ENCODE results near the gene ST6GALNAC3.
"Not testable (repeated sequence)": the region's sequence is repeated elsewhere in the genome, so short reads cannot be mapped to it uniquely, and the experiment has no call there.

Gene ST6GALNAC3

DNA sequence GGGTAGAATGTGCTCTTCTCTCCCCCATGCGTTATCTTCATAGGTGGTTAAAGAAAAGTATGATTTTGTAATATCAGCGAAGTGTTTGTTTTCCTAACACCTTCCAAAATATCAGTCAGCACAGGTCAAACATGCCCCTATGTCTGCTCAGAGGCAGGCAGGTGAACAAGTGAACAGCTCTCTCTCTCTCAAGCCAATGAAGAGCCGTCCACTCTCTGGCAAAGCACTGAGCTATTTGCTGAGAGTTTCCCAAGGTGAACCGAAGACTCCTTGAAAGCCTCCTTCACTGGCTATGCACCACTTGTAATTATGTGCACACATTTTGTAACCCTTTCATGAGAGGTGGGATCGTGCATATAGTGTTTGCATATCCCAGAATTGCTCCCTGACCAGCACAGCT is 47.7 kb downstream of the ST6GALNAC3 start:
- no peaks in the 10 kb centered on the region for H3K9me3 ChIP-seq (ENCODE audit: control insufficient read depth in 2 of 2, low read length in 2 of 2)
- H3K9ac ChIP-seq (ENCODE audit: low read depth in 1 of 2, low read length in 2 of 2), result no peak overlapping the region
- H3K27me3 ChIP-seq (ENCODE audit: control insufficient read depth in 2 of 2, insufficient read depth in 2 of 2, low read length in 2 of 2), result no peaks in the 10 kb centered on the region
- H3K4me1 ChIP-seq (ENCODE audit: control insufficient read depth in 2 of 2, insufficient read depth in 2 of 2, low read length in 2 of 2), result no peaks in the 10 kb centered on the region
- H3K4me3 ChIP-seq (ENCODE audit: low read length in 2 of 2), result no peak overlapping the region
- H3K36me3 ChIP-seq (ENCODE audit: control insufficient read depth in 2 of 2, insufficient read depth in 2 of 2, low read length in 2 of 2), result no peaks in the 10 kb centered on the region
- no peak overlapping the region for H3K27ac ChIP-seq (ENCODE audit: low read depth in 2 of 2, low read length in 2 of 2)

- not testable (repeated sequence) for H3K27ac ChIP-seq (ENCODE audit: low read depth in 2 of 2, low read length in 2 of 2); H3K27me3 ChIP-seq (ENCODE audit: control insufficient read depth in 2 of 2, insufficient read depth in 2 of 2, low read length in 2 of 2); H3K9ac ChIP-seq (ENCODE audit: low read depth in 1 of 2, low read length in 2 of 2); H3K4me1 ChIP-seq (ENCODE audit: control insufficient read depth in 2 of 2, insufficient read depth in 2 of 2, low read length in 2 of 2); H3K36me3 ChIP-seq (ENCODE audit: control insufficient read depth in 2 of 2, insufficient read depth in 2 of 2, low read length in 2 of 2); H3K4me3 ChIP-seq (ENCODE audit: low read length in 2 of 2); H3K9me3 ChIP-seq (ENCODE audit: control insufficient read depth in 2 of 2, low read length in 2 of 2)
These were observed 49.0 kb downstream of the ST6GALNAC3 start for GRCh38 chr1:76123411-76124064.

DNA sequence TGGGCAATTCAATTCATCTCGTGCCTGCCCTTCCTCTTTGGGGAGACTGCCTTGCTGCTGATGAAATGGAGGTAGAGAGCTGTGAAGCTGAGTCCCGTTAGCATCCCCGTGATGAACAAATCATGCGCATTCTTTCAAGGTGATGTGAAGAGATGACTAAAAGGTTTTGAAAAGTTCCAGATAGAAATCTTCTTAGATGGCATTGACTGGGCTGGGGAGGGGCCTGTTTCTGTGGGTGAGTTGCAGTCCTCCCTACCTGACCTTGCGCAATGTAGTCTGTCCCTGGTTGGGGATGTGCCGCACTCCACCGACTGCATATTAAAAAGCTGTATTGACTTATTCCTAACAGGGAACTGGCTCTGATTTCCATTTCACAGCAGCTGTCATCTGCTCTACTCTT is 49.6 kb downstream of the ST6GALNAC3 start:
- no peak overlapping the region for H3K27ac ChIP-seq (ENCODE audit: low read depth in 2 of 2, low read length in 2 of 2)
- H3K27me3 ChIP-seq (ENCODE audit: control insufficient read depth in 2 of 2, insufficient read depth in 2 of 2, low read length in 2 of 2), result no peaks in the 10 kb centered on the region
- no peaks in the 10 kb centered on the region for H3K4me1 ChIP-seq (ENCODE audit: control insufficient read depth in 2 of 2, insufficient read depth in 2 of 2, low read length in 2 of 2)
- no peak overlapping the region for H3K9ac ChIP-seq (ENCODE audit: low read depth in 1 of 2, low read length in 2 of 2)
- H3K4me3 ChIP-seq (ENCODE audit: low read length in 2 of 2), result no peak overlapping the region
- H3K36me3 ChIP-seq (ENCODE audit: control insufficient read depth in 2 of 2, insufficient read depth in 2 of 2, low read length in 2 of 2), result no peaks in the 10 kb centered on the region
- no peaks in the 10 kb centered on the region for H3K9me3 ChIP-seq (ENCODE audit: control insufficient read depth in 2 of 2, low read length in 2 of 2)

GRCh38 chr1:76125473-76126219 is 51.1 kb downstream of the ST6GALNAC3 start:
- Histone ChIP-seq H3K27ac (ENCODE audit: low read depth in 2 of 2, low read length in 2 of 2) (no peak overlapping the region), H3K4me1 (ENCODE audit: control insufficient read depth in 2 of 2, insufficient read depth in 2 of 2, low read length in 2 of 2) (no peaks in the 10 kb centered on the region), H3K36me3 (ENCODE audit: control insufficient read depth in 2 of 2, insufficient read depth in 2 of 2, low read length in 2 of 2) (no peaks in the 10 kb centered on the region), H3K9ac (ENCODE audit: low read depth in 1 of 2, low read length in 2 of 2) (no peak overlapping the region), H3K27me3 (ENCODE audit: control insufficient read depth in 2 of 2, insufficient read depth in 2 of 2, low read length in 2 of 2) (no peaks in the 10 kb centered on the region), H3K9me3 (ENCODE audit: control insufficient read depth in 2 of 2, low read length in 2 of 2) (no peaks in the 10 kb centered on the region), H3K4me3 (ENCODE audit: low read length in 2 of 2) (no peak overlapping the region)

DNA sequence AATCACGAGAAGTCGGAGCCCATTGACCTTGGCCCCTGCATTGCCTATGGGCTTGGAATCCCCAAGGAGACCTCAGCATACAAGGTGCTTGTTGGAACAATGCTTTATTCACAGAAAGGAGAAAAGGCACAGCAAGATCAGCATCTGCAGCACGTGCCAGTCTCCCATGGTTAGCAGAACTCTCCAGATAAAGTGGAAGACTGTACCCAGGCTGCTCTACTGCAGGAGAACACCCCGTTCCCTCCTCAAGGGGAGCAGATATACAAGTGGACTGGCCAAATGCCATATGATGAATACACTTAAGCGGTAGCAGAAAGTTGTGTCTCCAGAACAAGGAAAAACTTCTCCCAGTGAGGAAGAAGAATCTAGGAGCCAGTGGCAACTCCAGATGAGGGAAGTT is 53.5 kb downstream of the ST6GALNAC3 start:
- no peak overlapping the region for H3K27ac ChIP-seq (ENCODE audit: low read depth in 2 of 2, low read length in 2 of 2)
- no peaks in the 10 kb centered on the region for H3K9me3 ChIP-seq (ENCODE audit: control insufficient read depth in 2 of 2, low read length in 2 of 2)
- no peaks in the 10 kb centered on the region for H3K4me1 ChIP-seq (ENCODE audit: control insufficient read depth in 2 of 2, insufficient read depth in 2 of 2, low read length in 2 of 2)
- H3K9ac ChIP-seq (ENCODE audit: low read depth in 1 of 2, low read length in 2 of 2), result no peak overlapping the region
- no peaks in the 10 kb centered on the region for H3K27me3 ChIP-seq (ENCODE audit: control insufficient read depth in 2 of 2, insufficient read depth in 2 of 2, low read length in 2 of 2)
- no peak overlapping the region for H3K4me3 ChIP-seq (ENCODE audit: low read length in 2 of 2)
- no peaks in the 10 kb centered on the region for H3K36me3 ChIP-seq (ENCODE audit: control insufficient read depth in 2 of 2, insufficient read depth in 2 of 2, low read length in 2 of 2)

GRCh38 chr1:76129731-76130130 is 55.2 kb downstream of the ST6GALNAC3 start:
- no peaks in the 10 kb centered on the region for H3K36me3 ChIP-seq (ENCODE audit: control insufficient read depth in 2 of 2, insufficient read depth in 2 of 2, low read length in 2 of 2)
- H3K9me3 ChIP-seq (ENCODE audit: control insufficient read depth in 2 of 2, low read length in 2 of 2), result no peaks in the 10 kb centered on the region
- H3K4me1 ChIP-seq (ENCODE audit: control insufficient read depth in 2 of 2, insufficient read depth in 2 of 2, low read length in 2 of 2), result no peaks in the 10 kb centered on the region
- H3K4me3 ChIP-seq (ENCODE audit: low read length in 2 of 2), result no peak overlapping the region
- H3K9ac ChIP-seq (ENCODE audit: low read depth in 1 of 2, low read length in 2 of 2), result no peak overlapping the region
- no peak overlapping the region for H3K27ac ChIP-seq (ENCODE audit: low read depth in 2 of 2, low read length in 2 of 2)
- H3K27me3 ChIP-seq (ENCODE audit: control insufficient read depth in 2 of 2, insufficient read depth in 2 of 2, low read length in 2 of 2), result no peaks in the 10 kb centered on the region

DNA sequence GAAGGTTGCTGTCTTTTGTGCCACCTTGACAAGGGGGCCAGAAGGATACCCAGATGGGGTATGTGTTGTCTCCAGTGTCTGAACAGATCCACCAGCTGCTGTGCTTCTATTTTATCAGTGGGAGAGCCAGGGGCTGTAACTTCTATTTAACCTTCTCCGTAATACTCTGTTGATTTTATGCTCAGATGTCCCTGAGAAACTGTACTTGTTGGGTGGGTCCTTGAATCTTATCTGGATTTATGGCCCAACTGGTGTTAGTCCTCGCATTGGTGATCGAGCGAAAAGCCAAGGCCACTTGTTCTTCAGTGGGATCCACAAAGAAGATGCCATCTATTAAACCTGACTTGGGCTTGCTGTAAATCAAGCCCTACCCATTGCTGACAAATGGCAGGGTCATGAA is 56.4 kb downstream of the ST6GALNAC3 start:
- no peaks in the 10 kb centered on the region for H3K9me3 ChIP-seq (ENCODE audit: control insufficient read depth in 2 of 2, low read length in 2 of 2)
- H3K27me3 ChIP-seq (ENCODE audit: control insufficient read depth in 2 of 2, insufficient read depth in 2 of 2, low read length in 2 of 2), result no peaks in the 10 kb centered on the region
- H3K4me3 ChIP-seq (ENCODE audit: low read length in 2 of 2), result no peak overlapping the region
- H3K4me1 ChIP-seq (ENCODE audit: control insufficient read depth in 2 of 2, insufficient read depth in 2 of 2, low read length in 2 of 2), result no peaks in the 10 kb centered on the region
- no peak overlapping the region for H3K27ac ChIP-seq (ENCODE audit: low read depth in 2 of 2, low read length in 2 of 2)
- H3K9ac ChIP-seq (ENCODE audit: low read depth in 1 of 2, low read length in 2 of 2), result no peak overlapping the region
- H3K36me3 ChIP-seq (ENCODE audit: control insufficient read depth in 2 of 2, insufficient read depth in 2 of 2, low read length in 2 of 2), result no peaks in the 10 kb centered on the region

GRCh38 chr1:76133977-76134376 is 59.4 kb downstream of the ST6GALNAC3 start:
- H3K36me3 ChIP-seq (ENCODE audit: control insufficient read depth in 2 of 2, insufficient read depth in 2 of 2, low read length in 2 of 2), result no peaks in the 10 kb centered on the region
- H3K4me3 ChIP-seq (ENCODE audit: low read length in 2 of 2), result no peak overlapping the region
- no peaks in the 10 kb centered on the region for H3K27me3 ChIP-seq (ENCODE audit: control insufficient read depth in 2 of 2, insufficient read depth in 2 of 2, low read length in 2 of 2)
- no peaks in the 10 kb centered on the region for H3K9me3 ChIP-seq (ENCODE audit: control insufficient read depth in 2 of 2, low read length in 2 of 2)
- H3K4me1 ChIP-seq (ENCODE audit: control insufficient read depth in 2 of 2, insufficient read depth in 2 of 2, low read length in 2 of 2), result no peaks in the 10 kb centered on the region
- H3K27ac ChIP-seq (ENCODE audit: low read depth in 2 of 2, low read length in 2 of 2), result no peak overlapping the region
- no peak overlapping the region for H3K9ac ChIP-seq (ENCODE audit: low read depth in 1 of 2, low read length in 2 of 2)

- H3K36me3 ChIP-seq (ENCODE audit: control insufficient read depth in 2 of 2, insufficient read depth in 2 of 2, low read length in 2 of 2), result no peaks in the 10 kb centered on the region
- no peaks in the 10 kb centered on the region for H3K9me3 ChIP-seq (ENCODE audit: control insufficient read depth in 2 of 2, low read length in 2 of 2)
- H3K4me1 ChIP-seq (ENCODE audit: control insufficient read depth in 2 of 2, insufficient read depth in 2 of 2, low read length in 2 of 2), result peaks cover 2 to 5% of the 10 kb centered on the region in 2 donors
- H3K27ac ChIP-seq (ENCODE audit: low read depth in 2 of 2, low read length in 2 of 2), result no peak overlapping the region
- no peaks in the 10 kb centered on the region for H3K27me3 ChIP-seq (ENCODE audit: control insufficient read depth in 2 of 2, insufficient read depth in 2 of 2, low read length in 2 of 2)
- no peak overlapping the region for H3K4me3 ChIP-seq (ENCODE audit: low read length in 2 of 2)
- no peak overlapping the region for H3K9ac ChIP-seq (ENCODE audit: low read depth in 1 of 2, low read length in 2 of 2)
These were observed 61.3 kb downstream of the ST6GALNAC3 start for GRCh38 chr1:76135835-76136234.

GRCh38 chr1:76136894-76137293 is 62.3 kb downstream of the ST6GALNAC3 start:
- Histone ChIP-seq H3K9me3 (ENCODE audit: control insufficient read depth in 2 of 2, low read length in 2 of 2) (no peaks in the 10 kb centered on the region), H3K4me1 (ENCODE audit: control insufficient read depth in 2 of 2, insufficient read depth in 2 of 2, low read length in 2 of 2) (peaks cover 5 to 6% of the 10 kb centered on the region in 2 donors), H3K36me3 (ENCODE audit: control insufficient read depth in 2 of 2, insufficient read depth in 2 of 2, low read length in 2 of 2) (no peaks in the 10 kb centered on the region), H3K27me3 (ENCODE audit: control insufficient read depth in 2 of 2, insufficient read depth in 2 of 2, low read length in 2 of 2) (no peaks in the 10 kb centered on the region), H3K27ac (ENCODE audit: low read depth in 2 of 2, low read length in 2 of 2) (no peak overlapping the region), H3K9ac (ENCODE audit: low read depth in 1 of 2, low read length in 2 of 2) (no peak overlapping the region), H3K4me3 (ENCODE audit: low read length in 2 of 2) (no peak overlapping the region)
